Nephron progenitor cell (in vitro differentiated cells): ENCODE measurements around the gene SENP7.
"Not testable (repeated sequence)": the region's sequence is repeated elsewhere in the genome, so short reads cannot be mapped to it uniquely, and the experiment has no call there.

Experiments
- DNase-seq: peaks from one replicate; pipeline ENCODE4 v3.0.0; 2021
- H3K27ac Mint-ChIP-seq: 2 replicates; pipeline ENCODE4 v1.8.0; 2021; ENCODE audit warnings: mild to moderate bottlenecking, moderate library complexity, mixed read lengths
- H3K27me3 Mint-ChIP-seq: 2 replicates; pipeline ENCODE4 v1.8.0; 2021; ENCODE audit warnings: mild to moderate bottlenecking, low read depth, mixed read lengths; ENCODE audit not compliant: poor library complexity
- H3K36me3 Mint-ChIP-seq: 2 replicates; pipeline ENCODE4 v1.8.0; 2021; ENCODE audit warnings: low read depth, mixed read lengths
- H3K4me1 Mint-ChIP-seq: 2 replicates; pipeline ENCODE4 v1.8.0; 2021; ENCODE audit warnings: mixed read lengths
- H3K4me3 Mint-ChIP-seq: 2 replicates; pipeline ENCODE4 v1.8.0; 2021; ENCODE audit warnings: mild to moderate bottlenecking, moderate library complexity, mixed read lengths
- H3K9me3 Mint-ChIP-seq: 2 replicates; pipeline ENCODE4 v1.8.0; 2021; ENCODE audit warnings: mild to moderate bottlenecking, moderate library complexity, mixed read lengths
- CTCF ChIP-seq: fragments of 200-600 bp; sonication (generic); IDR thresholded peaks from 2 replicates; pipeline ENCODE4 v1.5.0; 2021; ENCODE audit warnings: antibody characterized with exemption

SENP7 gene

DNA sequence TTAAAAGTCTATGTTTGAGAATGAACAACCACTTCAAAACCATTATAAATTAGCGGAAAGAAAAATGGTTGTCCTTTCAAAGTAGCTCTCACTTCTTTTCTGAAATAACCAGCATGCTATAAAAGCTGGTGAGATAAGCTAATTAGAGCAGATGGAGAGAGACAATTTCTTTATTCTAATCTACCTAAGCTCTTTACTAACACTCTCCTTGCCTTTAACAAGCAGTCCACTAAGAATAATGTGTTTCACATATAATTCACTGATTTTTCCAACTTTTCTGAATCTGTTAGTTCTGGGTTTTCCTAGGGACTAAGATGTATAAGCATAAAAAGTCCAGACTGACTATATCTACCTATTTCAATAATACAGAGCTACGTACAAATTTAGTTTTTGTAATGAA, 192.5 kb downstream of the SENP7 start, which contains the start of gene IMPG2:
Gene IMPG2, minus strand, starts transcription at position 101 of the 400 bp plus-strand sequence. CDS start 203 bp downstream, outside the sequence.
- Mint-ChIP-seq H3K4me1 (peaks cover 7% of the 10 kb centered on the region), H3K9me3 (no peaks in the 10 kb centered on the region), H3K36me3 (no peaks in the 10 kb centered on the region), H3K27ac (peak within 1 kb of the TSS; percentile 48), H3K4me3 (no peak within 1 kb of the TSS), H3K27me3 (no peaks in the 10 kb centered on the region)
- TF ChIP-seq CTCF: no peak
- no peak for DNase-seq

- no peak for DNase-seq
- Mint-ChIP-seq H3K27me3 (no peaks in the 10 kb centered on the region), H3K9me3 (no peaks in the 10 kb centered on the region), H3K36me3 (no peaks in the 10 kb centered on the region), H3K27ac (peak overlapping the region; percentile 48), H3K4me1 (peaks cover 7% of the 10 kb centered on the region), H3K4me3 (no peak overlapping the region)
- TF ChIP-seq CTCF: no peak
These were observed 193.5 kb downstream of the SENP7 start for GRCh38 chr3:101319531-101319930.

DNA sequence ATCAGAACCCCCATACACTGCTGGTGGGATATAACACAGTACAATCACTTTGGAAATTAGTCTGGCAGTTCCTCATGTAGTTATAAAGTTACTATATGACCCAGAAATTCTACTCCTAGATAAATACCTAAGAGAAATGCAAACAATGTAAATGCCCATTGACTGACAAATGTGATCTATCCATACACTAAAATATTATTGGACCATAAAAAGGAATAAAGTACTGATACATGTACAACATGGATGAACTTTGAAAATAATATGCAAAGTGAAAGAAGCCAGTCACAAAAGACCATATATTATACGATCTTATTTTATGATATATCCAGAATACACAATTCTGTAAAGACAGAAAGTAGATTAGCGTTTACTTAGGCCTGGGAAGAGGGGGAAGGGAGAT, 200.5 kb downstream of the SENP7 start:
- peaks cover 16% of the 10 kb centered on the region for H3K4me1 Mint-ChIP-seq
- peaks cover 20% of the 10 kb centered on the region for H3K36me3 Mint-ChIP-seq
- H3K27me3 Mint-ChIP-seq: no peaks in the 10 kb centered on the region
- TF ChIP-seq CTCF: no peak
- no peak for DNase-seq
- H3K9me3 Mint-ChIP-seq: peaks cover 25% of the 10 kb centered on the region
- no peak overlapping the region for H3K4me3 Mint-ChIP-seq
- H3K27ac Mint-ChIP-seq: no peak overlapping the region

DNA sequence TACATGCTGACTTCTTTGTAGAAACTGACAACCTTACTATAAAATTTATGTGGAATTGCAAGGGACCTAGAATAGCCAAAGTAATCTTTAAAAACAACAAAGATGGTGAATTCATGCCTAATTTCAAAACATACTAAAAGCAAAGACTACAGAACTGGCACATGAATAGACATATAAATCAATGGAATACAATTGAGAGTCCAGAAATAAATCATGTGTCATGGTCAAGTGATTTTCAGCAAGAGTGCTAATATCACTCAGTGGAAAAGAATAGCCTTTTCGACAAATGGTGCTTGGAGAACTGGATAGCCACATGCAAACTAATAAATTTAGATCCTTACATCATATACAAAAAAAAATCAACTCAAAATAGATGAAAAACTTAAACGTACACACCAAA, 201.3 kb downstream of the SENP7 start:
- Mint-ChIP-seq H3K4me1 (peaks cover 16% of the 10 kb centered on the region), H3K4me3 (no peak overlapping the region), H3K9me3 (peaks cover 34% of the 10 kb centered on the region), H3K27me3 (no peaks in the 10 kb centered on the region), H3K27ac (no peak overlapping the region), H3K36me3 (peaks cover 23% of the 10 kb centered on the region)
- no peak for TF ChIP-seq CTCF
- DNase-seq: no peak

DNA sequence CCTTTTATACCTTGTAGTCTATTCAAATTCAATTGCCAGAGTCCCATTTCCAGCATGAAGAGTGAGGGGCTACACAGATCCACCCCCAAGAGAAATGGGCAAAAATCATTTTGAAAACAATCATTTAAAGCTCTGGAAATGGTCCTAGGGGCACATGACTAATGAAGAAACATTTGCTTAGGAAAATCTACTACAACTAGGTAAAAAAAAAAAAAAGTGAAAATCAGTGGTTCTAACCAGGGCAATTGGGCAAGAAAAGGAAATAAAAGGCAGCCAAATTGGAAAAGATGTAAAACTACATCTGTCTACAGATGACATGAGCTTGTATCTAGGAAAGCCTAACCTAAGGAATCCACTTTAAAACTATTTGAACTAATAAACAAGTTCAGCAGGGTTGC, 202.0 kb downstream of the SENP7 start:
- no peaks in the 10 kb centered on the region for H3K27me3 Mint-ChIP-seq
- peaks cover 39% of the 10 kb centered on the region for H3K9me3 Mint-ChIP-seq
- H3K27ac Mint-ChIP-seq: no peak overlapping the region
- H3K4me1 Mint-ChIP-seq: peaks cover 16% of the 10 kb centered on the region
- TF ChIP-seq CTCF: no peak
- H3K4me3 Mint-ChIP-seq: peak overlapping the region; percentile 41
- H3K36me3 Mint-ChIP-seq: peaks cover 23% of the 10 kb centered on the region
- no peak for DNase-seq

GRCh38 chr3:101308147-101308772, 204.8 kb downstream of the SENP7 start:
- Mint-ChIP-seq H3K4me1 (peaks cover 16% of the 10 kb centered on the region), H3K27ac (peak overlapping the region; percentile 32), H3K36me3 (peaks cover 23% of the 10 kb centered on the region), H3K9me3 (peaks cover 43% of the 10 kb centered on the region)
- H3K4me3 Mint-ChIP-seq, DNase-seq, H3K27me3 Mint-ChIP-seq: not testable (repeated sequence)
